ENCODE measurements around the gene IL17RA. TPM values are rescaled to one million over a fixed set of nuclear protein-coding genes. Genes with fewer than 3 reads are reported as not detected.

IL17RA gene
- polyA plus RNA-seq, 4 donors = 3.8 to 7.6 (median 5.6) TPM

GRCh38 chr22:17056058-17056457 is 28.7 kb upstream of the IL17RA start:
- FAIRE-seq = no peak
- Histone ChIP-seq H3K4me3 (ENCODE audit: low read depth in 1 of 3, low read length in 3 of 3) (no peak overlapping the region), H3K27ac (ENCODE audit: low read depth in 1 of 3, low read length in 2 of 3) (no peak overlapping the region), H3K4me1 (ENCODE audit: control insufficient read depth in 3 of 3, insufficient read depth in 2 of 3, low read depth in 1 of 3, low read length in 2 of 3) (no peaks in the 10 kb centered on the region), H3K9me3 (ENCODE audit: control insufficient read depth in 2 of 2, insufficient read depth in 1 of 2, low read depth in 1 of 2, low read length in 1 of 2) (no peaks in the 10 kb centered on the region), H3K27me3 (ENCODE audit: control insufficient read depth in 3 of 3, insufficient read depth in 3 of 3, low read length in 3 of 3) (no peaks in the 10 kb centered on the region), H3K36me3 (ENCODE audit: control insufficient read depth in 3 of 3, insufficient read depth in 2 of 3, low read depth in 1 of 3, low read length in 3 of 3) (no peaks in the 10 kb centered on the region)
- DNase-seq = no peak
- 75 to 86% (median 77%) methylated on average over 5 of the region's 5 CpGs for WGBS, 3 donors

DNA sequence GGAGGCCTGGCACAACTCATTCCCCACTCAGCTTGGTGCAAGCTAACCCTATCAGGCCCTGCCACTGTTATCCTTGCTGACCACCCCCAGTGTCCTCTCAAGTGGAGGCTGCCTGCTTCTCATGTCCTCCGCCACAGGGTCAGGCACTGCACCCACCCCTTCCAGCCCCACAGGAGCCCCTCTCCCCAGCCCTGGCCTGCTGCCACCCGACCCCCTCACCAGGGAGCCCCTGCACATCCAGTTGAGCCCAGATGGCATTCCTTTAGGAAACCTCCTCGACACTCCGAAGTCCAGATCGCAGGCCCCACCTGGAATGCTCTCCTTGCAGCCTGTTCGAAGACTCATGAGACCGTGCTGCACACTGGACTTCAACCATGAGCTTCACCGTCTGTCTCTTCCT is 28.0 kb upstream of the IL17RA start:
- no peaks in the 10 kb centered on the region for H3K9me3 ChIP-seq (ENCODE audit: control insufficient read depth in 2 of 2, insufficient read depth in 1 of 2, low read depth in 1 of 2, low read length in 1 of 2)
- H3K4me3 ChIP-seq (ENCODE audit: low read depth in 1 of 3, low read length in 3 of 3) = no peak overlapping the region
- FAIRE-seq (no peak), DNase-seq (no peak)
- no peaks in the 10 kb centered on the region for H3K4me1 ChIP-seq (ENCODE audit: control insufficient read depth in 3 of 3, insufficient read depth in 2 of 3, low read depth in 1 of 3, low read length in 2 of 3)
- H3K27me3 ChIP-seq (ENCODE audit: control insufficient read depth in 3 of 3, insufficient read depth in 3 of 3, low read length in 3 of 3) = no peaks in the 10 kb centered on the region
- no peak overlapping the region for H3K27ac ChIP-seq (ENCODE audit: low read depth in 1 of 3, low read length in 2 of 3)
- no peaks in the 10 kb centered on the region for H3K36me3 ChIP-seq (ENCODE audit: control insufficient read depth in 3 of 3, insufficient read depth in 2 of 3, low read depth in 1 of 3, low read length in 3 of 3)
- WGBS, 3 donors = 71 to 77% (median 77%) methylated on average over 8 of the region's 8 CpGs

GRCh38 chr22:17057959-17058814 is 26.6 kb upstream of the IL17RA start:
- FAIRE-seq = no peak
- Histone ChIP-seq H3K4me3 (ENCODE audit: low read depth in 1 of 3, low read length in 3 of 3) (no peak overlapping the region), H3K4me1 (ENCODE audit: control insufficient read depth in 3 of 3, insufficient read depth in 2 of 3, low read depth in 1 of 3, low read length in 2 of 3) (no peaks in the 10 kb centered on the region), H3K27ac (ENCODE audit: low read depth in 1 of 3, low read length in 2 of 3) (no peak overlapping the region), H3K9me3 (ENCODE audit: control insufficient read depth in 2 of 2, insufficient read depth in 1 of 2, low read depth in 1 of 2, low read length in 1 of 2) (no peaks in the 10 kb centered on the region), H3K27me3 (ENCODE audit: control insufficient read depth in 3 of 3, insufficient read depth in 3 of 3, low read length in 3 of 3) (no peaks in the 10 kb centered on the region), H3K36me3 (ENCODE audit: control insufficient read depth in 3 of 3, insufficient read depth in 2 of 3, low read depth in 1 of 3, low read length in 3 of 3) (no peaks in the 10 kb centered on the region)
- peak; percentile 51 to 67 for DNase-seq
- 21 to 25% (median 24%) methylated on average over 11 of the region's 11 CpGs for WGBS, 3 donors

DNA sequence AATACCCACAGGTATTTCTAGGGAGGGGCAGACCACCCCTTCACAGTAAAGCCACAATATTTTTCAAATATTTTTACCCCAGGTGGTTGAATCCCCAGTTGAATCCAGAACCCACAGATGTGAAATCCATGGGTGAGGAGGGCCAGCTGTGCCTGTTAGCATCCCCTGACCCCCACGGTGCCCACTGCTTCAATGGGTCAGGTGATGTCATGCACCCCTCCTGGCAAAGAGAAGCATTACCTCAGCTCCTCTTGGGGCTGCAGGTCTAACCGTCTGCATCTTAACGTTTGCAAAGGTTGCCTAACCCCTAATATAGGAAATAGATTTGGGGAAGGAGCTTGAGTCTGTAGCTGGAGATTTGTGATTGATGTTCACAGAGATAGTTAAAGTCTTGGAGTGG is 24.7 kb upstream of the IL17RA start:
- H3K4me1 ChIP-seq (ENCODE audit: control insufficient read depth in 3 of 3, insufficient read depth in 2 of 3, low read depth in 1 of 3, low read length in 2 of 3) = no peaks in the 10 kb centered on the region
- no peaks in the 10 kb centered on the region for H3K9me3 ChIP-seq (ENCODE audit: control insufficient read depth in 2 of 2, insufficient read depth in 1 of 2, low read depth in 1 of 2, low read length in 1 of 2)
- H3K27ac ChIP-seq (ENCODE audit: low read depth in 1 of 3, low read length in 2 of 3) = no peak overlapping the region
- 25 to 36% (median 29%) methylated on average over 3 of the region's 3 CpGs for WGBS, 3 donors
- H3K27me3 ChIP-seq (ENCODE audit: control insufficient read depth in 3 of 3, insufficient read depth in 3 of 3, low read length in 3 of 3) = no peaks in the 10 kb centered on the region
- FAIRE-seq (no peak), DNase-seq (no peak)
- no peak overlapping the region for H3K4me3 ChIP-seq (ENCODE audit: low read depth in 1 of 3, low read length in 3 of 3)
- H3K36me3 ChIP-seq (ENCODE audit: control insufficient read depth in 3 of 3, insufficient read depth in 2 of 3, low read depth in 1 of 3, low read length in 3 of 3) = no peaks in the 10 kb centered on the region

DNA sequence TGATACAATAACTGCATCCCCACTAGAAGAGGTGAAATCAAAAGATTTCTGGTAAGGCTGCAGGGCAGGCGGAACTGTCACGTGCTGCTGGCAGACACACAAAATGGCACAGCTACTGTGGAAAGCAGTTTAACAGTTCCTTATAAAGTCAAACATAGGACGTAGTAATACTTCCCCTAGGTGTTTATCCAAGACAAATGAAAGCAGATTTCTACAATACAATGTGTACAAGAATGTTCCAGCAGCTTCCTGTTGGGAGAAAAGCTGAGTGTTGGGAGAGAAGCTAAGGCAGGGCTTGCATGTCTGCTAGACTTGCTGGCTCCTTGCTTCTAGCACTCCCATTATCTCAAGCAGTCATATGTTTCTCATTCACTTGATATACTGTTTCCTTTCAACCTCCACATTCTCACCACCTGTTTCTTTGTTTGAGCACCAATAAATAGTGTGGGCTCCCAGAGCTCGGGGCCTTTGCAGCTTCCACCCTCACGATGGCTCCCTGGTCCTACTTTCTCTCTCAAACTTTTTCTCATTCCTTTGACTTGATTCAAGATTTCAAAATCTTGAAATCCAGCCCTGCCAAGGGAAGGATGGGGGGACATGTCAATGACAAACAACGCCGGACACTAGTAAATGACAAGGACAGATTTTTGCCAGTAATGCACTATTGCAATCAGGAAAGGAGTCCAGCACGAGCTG is 21.2 kb upstream of the IL17RA start:
- H3K9me3 ChIP-seq (ENCODE audit: control insufficient read depth in 2 of 2, insufficient read depth in 1 of 2, low read depth in 1 of 2, low read length in 1 of 2) = no peaks in the 10 kb centered on the region
- H3K27ac ChIP-seq (ENCODE audit: low read depth in 1 of 3, low read length in 2 of 3) = no peak overlapping the region
- FAIRE-seq = no peak
- no peak overlapping the region for H3K4me3 ChIP-seq (ENCODE audit: low read depth in 1 of 3, low read length in 3 of 3)
- H3K36me3 ChIP-seq (ENCODE audit: control insufficient read depth in 3 of 3, insufficient read depth in 2 of 3, low read depth in 1 of 3, low read length in 3 of 3) = no peaks in the 10 kb centered on the region
- 40 to 53% (median 43%) methylated on average over 8 of the region's 8 CpGs for WGBS, 3 donors
- H3K27me3 ChIP-seq (ENCODE audit: control insufficient read depth in 3 of 3, insufficient read depth in 3 of 3, low read length in 3 of 3) = no peaks in the 10 kb centered on the region
- DNase-seq = no peak
- H3K4me1 ChIP-seq (ENCODE audit: control insufficient read depth in 3 of 3, insufficient read depth in 2 of 3, low read depth in 1 of 3, low read length in 2 of 3) = no peaks in the 10 kb centered on the region

DNA sequence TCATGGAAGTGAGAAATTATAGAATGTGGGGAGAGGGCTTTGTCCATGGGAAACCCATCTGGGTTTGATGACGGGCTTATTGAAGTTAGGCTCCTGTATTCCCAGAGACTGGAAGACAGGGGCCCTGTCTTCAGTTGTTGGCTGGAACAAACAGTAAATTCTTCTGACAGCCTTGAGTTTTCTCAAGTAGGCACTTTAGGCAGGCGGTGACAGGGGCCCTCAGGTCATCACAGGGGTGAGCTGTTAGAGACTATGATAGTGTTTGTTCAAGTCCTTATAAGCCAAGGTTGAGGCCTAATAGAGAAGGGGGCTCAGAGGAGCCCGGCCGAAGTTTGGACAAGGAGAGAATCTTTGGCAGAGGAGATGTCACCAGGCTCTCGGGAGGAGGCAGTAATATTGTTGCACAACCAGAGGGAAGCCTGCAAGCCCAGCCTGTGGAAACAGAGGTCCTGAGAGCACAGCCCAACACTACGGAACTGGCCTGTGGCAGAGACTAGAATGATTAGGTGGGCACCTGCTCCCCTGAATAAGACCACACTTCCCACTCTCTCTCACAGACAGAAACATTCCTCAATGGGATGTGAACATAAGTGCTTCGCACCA is 20.2 kb upstream of the IL17RA start:
- no peak for DNase-seq
- H3K27ac ChIP-seq (ENCODE audit: low read depth in 1 of 3, low read length in 2 of 3) = no peak overlapping the region
- H3K27me3 ChIP-seq (ENCODE audit: control insufficient read depth in 3 of 3, insufficient read depth in 3 of 3, low read length in 3 of 3) = no peaks in the 10 kb centered on the region
- H3K4me1 ChIP-seq (ENCODE audit: control insufficient read depth in 3 of 3, insufficient read depth in 2 of 3, low read depth in 1 of 3, low read length in 2 of 3) = no peaks in the 10 kb centered on the region
- no peaks in the 10 kb centered on the region for H3K36me3 ChIP-seq (ENCODE audit: control insufficient read depth in 3 of 3, insufficient read depth in 2 of 3, low read depth in 1 of 3, low read length in 3 of 3)
- H3K4me3 ChIP-seq (ENCODE audit: low read depth in 1 of 3, low read length in 3 of 3) = no peak overlapping the region
- H3K9me3 ChIP-seq (ENCODE audit: control insufficient read depth in 2 of 2, insufficient read depth in 1 of 2, low read depth in 1 of 2, low read length in 1 of 2) = no peaks in the 10 kb centered on the region
- 79 to 83% (median 80%) methylated on average over 7 of the region's 7 CpGs for WGBS, 3 donors
- no peak for FAIRE-seq

GRCh38 chr22:17065433-17065832 is 19.4 kb upstream of the IL17RA start:
- Histone ChIP-seq H3K9me3 (ENCODE audit: control insufficient read depth in 2 of 2, insufficient read depth in 1 of 2, low read depth in 1 of 2, low read length in 1 of 2) (no peaks in the 10 kb centered on the region), H3K4me3 (ENCODE audit: low read depth in 1 of 3, low read length in 3 of 3) (no peak overlapping the region), H3K36me3 (ENCODE audit: control insufficient read depth in 3 of 3, insufficient read depth in 2 of 3, low read depth in 1 of 3, low read length in 3 of 3) (no peaks in the 10 kb centered on the region), H3K27me3 (ENCODE audit: control insufficient read depth in 3 of 3, insufficient read depth in 3 of 3, low read length in 3 of 3) (no peaks in the 10 kb centered on the region), H3K4me1 (ENCODE audit: control insufficient read depth in 3 of 3, insufficient read depth in 2 of 3, low read depth in 1 of 3, low read length in 2 of 3) (no peaks in the 10 kb centered on the region), H3K27ac (ENCODE audit: low read depth in 1 of 3, low read length in 2 of 3) (no peak overlapping the region)
- DNase-seq = no peak
- no peak for FAIRE-seq
- WGBS, 3 donors = 31 to 70% (median 52%) methylated on average over 7 of the region's 7 CpGs

GRCh38 chr22:17072877-17073276 is 11.9 kb upstream of the IL17RA start:
- DNase-seq = no peak

More at GRCh38 chr22:17072877-17073276, 11.9 kb upstream of the IL17RA start:
- H3K4me1 ChIP-seq (ENCODE audit: control insufficient read depth in 3 of 3, insufficient read depth in 2 of 3, low read depth in 1 of 3, low read length in 2 of 3) = no peaks in the 10 kb centered on the region
- H3K4me3 ChIP-seq (ENCODE audit: low read depth in 1 of 3, low read length in 3 of 3) = no peak overlapping the region
- no peak overlapping the region for H3K27ac ChIP-seq (ENCODE audit: low read depth in 1 of 3, low read length in 2 of 3)
- no peaks in the 10 kb centered on the region for H3K36me3 ChIP-seq (ENCODE audit: control insufficient read depth in 3 of 3, insufficient read depth in 2 of 3, low read depth in 1 of 3, low read length in 3 of 3)
- H3K27me3 ChIP-seq (ENCODE audit: control insufficient read depth in 3 of 3, insufficient read depth in 3 of 3, low read length in 3 of 3) = no peaks in the 10 kb centered on the region
- 56 to 67% (median 67%) methylated on average over 1 of the region's 1 CpG for WGBS, 3 donors
- no peak for FAIRE-seq
- H3K9me3 ChIP-seq (ENCODE audit: control insufficient read depth in 2 of 2, insufficient read depth in 1 of 2, low read depth in 1 of 2, low read length in 1 of 2) = no peaks in the 10 kb centered on the region
